GM20000 (cell line): ENCODE data around the gene RANBP10.

Experiments
- DNase-seq: peaks from one replicate; pipeline ENCODE4 v3.0.0; 2012; ENCODE audit warnings: low spot score
- CTCF ChIP-seq: IDR thresholded peaks from 2 replicates; pipeline ENCODE4 v1.5.1; 2012; ENCODE audit warnings: mild to moderate bottlenecking, control low read depth; ENCODE audit errors: extremely low read depth, missing control alignments

Gene RANBP10

DNA sequence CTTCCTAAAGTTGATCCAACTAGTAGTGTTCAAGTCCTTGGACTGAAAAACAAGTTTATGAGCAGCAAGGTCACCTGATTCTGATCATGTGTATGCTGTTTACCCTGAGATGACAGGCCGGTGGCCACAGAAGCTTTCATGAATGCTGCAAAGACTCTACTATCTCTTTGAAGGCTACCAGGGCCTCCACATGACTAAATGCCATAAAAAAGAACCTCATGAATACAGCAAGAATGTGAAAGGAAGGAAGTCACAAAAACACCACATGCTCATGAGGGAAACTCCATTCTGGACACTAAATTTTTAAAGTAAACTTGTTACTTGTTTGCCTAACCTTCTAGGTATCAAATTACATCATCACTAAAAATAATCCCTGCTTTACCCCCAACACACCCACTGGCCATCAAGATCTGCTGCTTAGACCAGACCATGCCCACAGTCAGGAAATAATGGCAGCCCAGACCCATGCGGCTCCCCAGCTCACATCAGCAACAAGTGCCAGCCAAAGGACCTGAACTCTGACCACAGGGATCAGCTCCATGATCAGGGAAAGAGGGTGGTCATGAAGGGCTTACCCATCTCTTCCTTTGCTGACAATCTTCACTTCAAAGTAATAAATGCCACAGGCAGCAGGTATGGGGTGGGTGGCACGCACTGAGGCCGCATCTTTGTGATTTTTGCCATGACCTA, 1.4 kb downstream of the RANBP10 start:
- no peak for DNase-seq
- TF ChIP-seq CTCF: no peak

DNA sequence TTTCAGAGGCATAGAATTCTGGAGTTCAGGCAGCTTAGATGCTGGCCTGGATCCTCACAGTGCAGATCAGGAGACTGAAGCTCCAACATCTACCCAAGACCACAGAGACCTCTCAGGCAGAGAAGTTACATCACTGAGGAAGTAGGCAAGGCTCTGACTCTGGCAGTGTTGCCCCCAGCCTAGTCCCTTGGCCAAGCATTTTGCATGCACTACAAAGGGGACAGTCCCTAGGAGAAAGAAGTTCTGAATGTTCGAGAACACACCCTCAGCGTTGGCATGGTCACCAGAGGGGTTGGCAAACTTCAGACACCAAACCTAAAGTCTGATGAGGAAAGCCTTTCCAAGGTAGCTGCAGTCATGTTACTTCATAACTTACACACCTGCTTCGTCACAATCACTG, 2.5 kb downstream of the RANBP10 start:
- peak; percentile 32 for DNase-seq
- TF ChIP-seq CTCF: no peak

DNA sequence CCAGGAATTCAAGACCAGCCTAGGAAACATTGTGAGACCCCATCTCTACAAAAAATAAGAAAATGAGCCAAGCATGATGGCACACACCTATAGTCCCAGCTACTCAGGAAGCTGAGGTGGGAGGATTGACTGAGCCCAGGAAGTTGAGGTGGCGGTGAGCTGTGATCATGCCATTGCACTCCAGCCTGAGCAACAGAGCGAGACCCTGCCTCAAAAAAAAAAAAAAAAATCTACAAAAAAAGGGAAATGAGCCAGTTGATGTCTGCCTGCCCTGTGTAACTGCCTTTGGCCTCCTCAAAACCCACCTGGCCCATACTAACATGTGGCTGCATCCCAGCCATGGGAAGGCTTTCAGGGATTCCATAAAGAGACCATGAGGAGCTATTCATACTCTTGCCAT, 4.5 kb downstream of the RANBP10 start:
- no peak for DNase-seq
- TF ChIP-seq CTCF: no peak

DNA sequence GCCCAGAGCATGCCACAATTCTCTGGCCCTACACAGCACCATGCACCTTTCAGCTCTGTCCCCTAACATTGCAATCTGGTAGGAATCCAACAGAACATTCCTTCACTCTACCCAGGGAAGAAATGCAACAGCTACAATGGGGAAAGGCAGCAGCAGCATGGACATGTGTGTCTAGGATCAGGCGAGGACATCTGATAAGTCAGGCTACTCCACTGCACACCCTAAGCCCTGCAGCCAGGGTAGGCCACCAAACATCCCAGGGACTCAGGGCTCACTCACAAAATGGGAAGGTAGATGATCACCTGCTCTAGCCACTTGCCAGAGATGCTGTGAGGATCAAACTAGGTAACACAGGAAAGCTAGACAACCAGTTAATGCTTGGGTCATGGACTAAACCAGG, 5.1 kb downstream of the RANBP10 start:
- no peak for TF ChIP-seq CTCF
- DNase-seq: no peak

DNA sequence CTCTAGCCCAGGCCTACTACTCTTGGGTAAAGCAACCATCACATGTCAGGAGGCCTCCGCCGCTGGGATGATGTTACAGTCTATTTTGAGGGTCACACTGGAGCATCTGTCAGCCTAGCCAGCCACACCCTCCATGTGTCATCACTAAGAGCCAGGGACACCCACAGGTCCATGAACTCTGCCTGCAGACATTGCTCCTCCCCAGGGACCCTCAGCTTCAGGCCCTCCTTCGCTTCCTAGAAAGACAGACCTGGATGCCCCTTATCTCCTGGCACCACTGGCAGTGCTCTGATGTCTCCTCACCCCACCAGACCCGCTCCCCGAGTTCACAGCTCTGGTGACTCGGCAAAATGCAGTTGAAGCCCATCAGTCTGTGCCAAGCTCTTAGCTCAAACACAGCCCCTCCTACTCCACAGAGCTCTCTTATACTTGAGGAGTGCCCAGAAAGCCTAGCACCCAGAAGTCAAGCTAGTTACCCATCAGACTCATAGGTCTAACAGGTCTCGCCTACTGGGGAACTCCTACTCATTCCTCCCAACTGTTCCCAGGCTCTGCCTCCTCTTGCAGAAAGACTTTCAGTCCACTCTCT, 5.9 kb downstream of the RANBP10 start:
- TF ChIP-seq CTCF: no peak
- no peak for DNase-seq

GRCh38 chr16:67796099-67796718, 10.2 kb downstream of the RANBP10 start:
- no peak for TF ChIP-seq CTCF
- DNase-seq: no peak

GRCh38 chr16:67790071-67790470, 16.3 kb downstream of the RANBP10 start:
- no peak for DNase-seq
- no peak for TF ChIP-seq CTCF
